Astrocyte of the cerebellum (primary cell): ENCODE measurements around the gene SUFU.

ENCODE experiments used
- DNase-seq: peaks from one replicate; pipeline ENCODE4 v3.0.0-alpha.2; 2011; ENCODE audit warnings: low read depth
- H3K4me3 ChIP-seq: 2 replicates; pipeline ENCODE4 v1.5.1; 2011; ENCODE audit warnings: mild to moderate bottlenecking, low read depth, low read length, moderate library complexity
- in situ Hi-C: cut with HindIII; loops from 2 replicates; pipeline ENCODE4 v1.10.0; 2017; ENCODE audit warnings: low sequenced_read_pairs
- TF ChIP-seq, protein P1 (sequence below): IDR thresholded peaks from 2 replicates; pipeline ENCODE4 v1.5.1; 2012; ENCODE audit warnings: low read length, low read depth, moderate library complexity, mild to moderate bottlenecking; ENCODE audit errors: missing control alignments

Gene SUFU

DNA sequence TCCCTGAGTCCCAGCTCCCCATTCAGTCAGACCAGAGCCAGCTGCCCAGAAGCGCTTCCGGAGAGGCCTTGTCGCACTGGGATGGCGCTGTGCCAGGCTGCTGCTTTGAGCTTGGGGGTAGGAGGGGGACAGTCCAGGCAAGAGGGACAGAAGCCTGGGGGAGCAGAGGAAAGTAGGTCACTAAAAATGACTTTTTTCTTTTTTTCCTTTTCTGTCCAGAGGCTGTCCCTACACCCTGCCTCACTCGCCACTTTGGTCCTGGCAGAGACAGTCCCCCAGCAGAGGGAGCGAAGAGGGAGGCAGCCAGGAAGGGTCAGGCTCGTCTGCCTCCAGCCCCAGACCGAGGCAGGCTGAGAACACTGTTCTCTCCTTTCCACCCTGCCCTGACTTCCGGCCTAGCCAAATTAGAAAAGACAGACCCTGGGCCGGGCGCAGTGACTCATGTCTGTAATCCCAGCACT, 124.7 kb downstream of the SUFU start:
- TF ChIP-seq, protein P1, sequence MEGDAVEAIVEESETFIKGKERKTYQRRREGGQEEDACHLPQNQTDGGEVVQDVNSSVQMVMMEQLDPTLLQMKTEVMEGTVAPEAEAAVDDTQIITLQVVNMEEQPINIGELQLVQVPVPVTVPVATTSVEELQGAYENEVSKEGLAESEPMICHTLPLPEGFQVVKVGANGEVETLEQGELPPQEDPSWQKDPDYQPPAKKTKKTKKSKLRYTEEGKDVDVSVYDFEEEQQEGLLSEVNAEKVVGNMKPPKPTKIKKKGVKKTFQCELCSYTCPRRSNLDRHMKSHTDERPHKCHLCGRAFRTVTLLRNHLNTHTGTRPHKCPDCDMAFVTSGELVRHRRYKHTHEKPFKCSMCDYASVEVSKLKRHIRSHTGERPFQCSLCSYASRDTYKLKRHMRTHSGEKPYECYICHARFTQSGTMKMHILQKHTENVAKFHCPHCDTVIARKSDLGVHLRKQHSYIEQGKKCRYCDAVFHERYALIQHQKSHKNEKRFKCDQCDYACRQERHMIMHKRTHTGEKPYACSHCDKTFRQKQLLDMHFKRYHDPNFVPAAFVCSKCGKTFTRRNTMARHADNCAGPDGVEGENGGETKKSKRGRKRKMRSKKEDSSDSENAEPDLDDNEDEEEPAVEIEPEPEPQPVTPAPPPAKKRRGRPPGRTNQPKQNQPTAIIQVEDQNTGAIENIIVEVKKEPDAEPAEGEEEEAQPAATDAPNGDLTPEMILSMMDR: peak; percentile 28
- H3K4me3 ChIP-seq: no peak overlapping the region
- in situ Hi-C loops: no loop called here
- DNase-seq: no peak

DNA sequence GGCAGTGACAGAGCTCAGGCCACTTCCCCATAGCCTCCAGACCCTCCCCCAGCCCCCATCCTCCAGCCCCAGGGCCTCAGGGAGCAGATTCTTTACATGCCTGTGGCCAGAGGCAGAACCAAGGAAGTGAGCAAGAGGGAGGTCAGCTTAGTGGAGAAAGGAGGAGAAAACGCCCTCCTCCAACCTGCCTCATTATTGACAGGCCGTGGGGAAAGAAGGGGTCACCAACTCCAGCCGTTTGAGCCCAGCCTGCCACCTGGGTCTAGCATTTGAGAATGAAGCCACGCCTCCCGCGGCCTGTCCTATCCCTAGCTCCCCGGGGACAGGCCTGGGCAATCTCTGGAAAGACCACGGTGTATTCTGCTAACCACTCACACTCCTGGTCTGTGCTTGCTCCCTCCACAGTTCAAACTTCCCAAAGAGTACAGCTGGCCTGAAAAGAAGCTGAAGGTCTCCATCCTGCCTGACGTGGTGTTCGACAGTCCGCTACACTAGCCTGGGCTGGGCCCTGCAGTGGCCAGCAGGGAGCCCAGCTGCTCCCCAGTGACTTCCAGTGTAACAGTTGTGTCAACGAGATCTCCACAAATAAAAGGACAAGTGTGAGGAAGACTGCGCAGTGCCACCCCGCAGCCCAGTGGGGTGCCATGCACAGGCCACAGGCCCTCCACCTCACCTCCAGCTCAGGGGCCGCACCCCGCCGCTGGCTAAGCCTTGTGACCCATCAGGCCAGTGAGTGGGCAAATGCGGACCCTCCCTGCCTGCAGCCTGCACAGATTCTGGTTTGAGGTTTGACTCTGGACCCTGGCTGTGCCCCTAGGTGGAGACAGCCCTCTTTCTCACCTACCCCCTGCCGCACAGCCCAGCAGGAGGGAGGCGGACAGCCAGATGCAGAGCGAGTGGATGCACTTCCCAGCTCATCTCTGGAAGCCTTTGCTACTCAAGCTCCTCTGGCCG, 126.2 kb downstream of the SUFU start:
- TF ChIP-seq, protein P1: no peak
- in situ Hi-C loops: no loop called here
- H3K4me3 ChIP-seq: no peak overlapping the region
- DNase-seq: peak; percentile 66

DNA sequence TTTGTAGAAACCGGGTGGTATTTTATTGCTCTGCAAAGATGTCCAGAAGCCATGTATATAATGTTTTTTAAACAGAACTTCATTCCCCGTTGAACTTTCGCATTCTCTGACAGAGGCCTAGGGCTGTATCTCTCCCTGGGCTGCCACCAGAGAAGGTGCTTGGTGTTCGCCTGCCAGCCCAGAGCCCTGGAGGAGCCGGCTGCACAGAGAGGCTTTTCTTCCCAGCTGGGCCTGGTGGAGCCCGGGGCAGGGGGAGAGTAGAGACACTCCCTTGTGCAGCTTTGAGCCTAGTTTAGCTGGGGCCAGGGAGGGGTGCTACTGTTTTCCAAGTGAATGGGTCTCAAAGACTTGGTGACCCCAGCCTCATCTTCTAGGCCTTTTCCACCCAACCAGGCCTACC, 126.9 kb downstream of the SUFU start:
- in situ Hi-C loops: no loop called here
- H3K4me3 ChIP-seq: no peak overlapping the region
- TF ChIP-seq, protein P1: no peak
- DNase-seq: no peak

DNA sequence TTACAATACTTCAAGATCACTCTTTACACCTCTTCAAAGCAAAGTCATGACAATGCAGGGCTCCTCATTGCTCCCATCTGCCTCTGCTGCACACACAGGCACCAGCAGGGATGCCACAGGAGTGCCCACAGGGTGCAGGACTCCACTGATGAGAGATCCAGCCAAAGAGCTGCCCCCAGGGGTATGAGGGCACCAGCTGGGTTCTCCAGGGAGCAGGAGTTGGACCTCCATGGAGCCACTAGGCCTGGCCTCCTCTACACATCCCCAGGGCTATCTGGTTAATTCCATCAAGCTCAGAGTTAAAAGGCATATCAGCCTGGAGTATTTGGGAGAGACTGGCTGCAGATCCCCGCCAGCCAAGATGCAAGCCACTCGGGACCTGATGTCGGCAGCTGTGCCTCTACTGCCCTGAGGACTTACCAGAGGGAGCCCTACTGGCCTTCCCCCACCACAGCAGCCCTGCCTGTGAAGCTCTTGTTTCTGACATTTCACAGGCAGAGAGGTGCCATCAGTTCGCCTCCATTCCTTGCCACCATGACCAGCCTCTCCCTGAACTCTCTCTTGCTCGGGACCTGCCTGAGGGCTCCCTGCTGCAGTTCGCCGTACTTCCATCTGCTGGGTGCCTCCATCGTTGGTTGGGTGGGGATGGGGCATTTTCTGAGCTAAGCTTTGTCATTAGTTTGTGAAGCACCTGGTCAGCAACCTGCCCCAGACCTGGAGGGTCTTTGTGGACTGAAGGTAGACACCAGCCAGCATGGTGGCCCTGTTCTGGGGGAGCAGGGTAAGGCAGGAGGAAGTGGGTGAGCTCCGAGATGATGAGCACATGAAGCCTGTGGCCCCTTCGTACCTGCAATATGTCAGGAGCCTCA, 128.0 kb downstream of the SUFU start:
- H3K4me3 ChIP-seq: no peak overlapping the region
- DNase-seq: no peak
- TF ChIP-seq, protein P1: no peak
- in situ Hi-C loops: no loop called here

DNA sequence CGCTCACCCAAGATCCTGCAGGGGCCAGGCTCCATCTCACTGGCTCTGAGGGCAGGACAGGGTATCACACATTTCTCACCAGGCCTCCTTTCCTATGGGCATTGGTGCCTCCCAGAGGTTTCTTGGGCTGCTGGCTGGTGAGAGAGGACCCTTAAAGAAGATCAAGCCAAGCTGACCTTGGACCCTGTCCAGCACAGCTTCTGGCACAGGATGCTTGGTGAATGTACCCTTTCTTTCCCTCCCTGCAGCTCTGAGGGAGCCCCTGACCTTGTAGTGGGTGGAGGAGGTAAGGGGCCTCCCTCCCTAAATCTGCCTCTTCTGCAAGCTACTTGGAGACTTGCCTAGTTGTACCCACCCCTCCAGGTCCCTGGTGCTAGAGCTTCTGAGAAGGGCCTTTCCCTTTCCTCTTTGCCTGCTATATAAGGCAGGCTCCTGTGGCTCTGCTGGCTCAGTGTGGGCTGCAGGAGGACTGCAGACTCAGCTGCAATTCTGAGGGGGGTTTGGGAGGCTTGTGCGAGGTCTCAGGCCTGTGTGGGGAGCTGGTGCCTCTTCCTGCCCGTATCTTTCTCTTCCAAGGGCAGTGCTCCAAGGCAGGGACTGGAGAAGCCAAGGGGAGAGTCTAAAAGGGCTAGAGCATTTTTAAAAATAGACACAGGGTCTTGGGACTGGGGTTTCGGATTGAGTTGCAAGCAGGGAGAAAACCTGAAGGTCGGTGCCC, 128.8 kb downstream of the SUFU start:
- DNase-seq: no peak
- TF ChIP-seq, protein P1: no peak
- in situ Hi-C loops: no loop called here
- no peak overlapping the region for H3K4me3 ChIP-seq

DNA sequence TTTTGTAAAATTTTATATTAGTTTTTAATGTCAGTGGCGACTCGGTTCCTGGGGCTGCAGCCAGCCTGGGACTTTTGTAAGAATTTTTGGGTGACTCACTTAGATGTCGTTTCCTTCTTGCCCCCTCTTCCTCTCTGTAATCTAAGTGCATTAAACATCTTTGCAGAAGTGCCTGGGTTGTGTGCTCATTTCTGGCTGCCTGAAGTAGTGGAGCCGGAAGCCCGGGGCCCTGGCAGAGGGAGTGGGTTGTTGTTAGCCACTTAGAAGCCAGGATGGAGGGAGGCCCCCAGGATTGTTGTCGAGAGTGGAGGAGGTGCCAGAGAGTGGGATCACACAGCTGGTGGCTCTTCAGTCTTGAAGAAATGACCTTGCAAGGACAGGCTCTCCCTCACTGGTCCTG, 129.5 kb downstream of the SUFU start:
- TF ChIP-seq, protein P1: no peak
- in situ Hi-C loops: no loop called here
- no peak for DNase-seq
- no peak overlapping the region for H3K4me3 ChIP-seq
